Fibroblast of skin of right quadriceps (primary cell): Measurements from ENCODE around the gene SELE.
"Not testable (repeated sequence)": the region's sequence is repeated elsewhere in the genome, so short reads cannot be mapped to it uniquely, and the experiment has no call there.

ENCODE experiments used
- DNase-seq: peaks from one replicate; pipeline ENCODE4 v3.0.0-alpha.2; 2013

SELE gene

DNA sequence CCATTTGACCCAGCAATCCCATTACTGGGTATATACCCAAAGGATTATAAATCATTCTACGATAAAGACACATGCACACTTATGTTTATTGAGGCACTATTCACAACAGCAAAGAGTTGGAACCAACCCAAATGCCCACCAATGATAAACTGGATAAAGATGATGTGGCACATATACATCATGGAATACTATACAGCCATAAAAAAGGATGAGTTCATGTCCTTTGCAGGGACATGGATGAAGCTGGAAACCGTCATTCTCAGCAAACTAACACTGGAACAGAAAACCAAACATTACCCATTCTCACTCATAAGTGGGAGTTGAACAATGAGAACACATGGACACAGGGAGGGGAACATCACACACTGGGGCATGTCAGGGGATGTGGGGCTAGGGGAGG, 18.8 kb downstream of the SELE start:
- not testable (repeated sequence) for DNase-seq

DNA sequence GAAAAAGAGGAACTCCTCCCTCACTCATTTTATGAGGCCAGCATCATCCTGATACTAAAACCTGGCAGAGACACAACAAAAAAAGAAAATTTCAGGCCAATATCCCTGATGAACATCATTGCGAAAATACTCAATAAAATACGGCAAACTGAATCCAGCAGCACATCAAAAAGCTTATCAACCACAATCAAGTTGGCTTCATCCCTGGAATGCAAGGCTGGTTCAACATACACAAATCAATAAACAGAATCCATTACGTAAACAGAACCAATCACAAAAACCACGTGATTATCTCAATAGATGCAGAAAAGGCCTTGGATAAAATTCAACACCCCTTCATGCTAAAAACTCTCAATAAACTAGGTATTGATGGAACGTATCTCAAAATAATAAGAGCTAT, 20.8 kb downstream of the SELE start:
- not testable (repeated sequence) for DNase-seq

GRCh38 chr1:169712309-169712631, 21.6 kb downstream of the SELE start:
- no peak for DNase-seq

- peak; percentile 54 for DNase-seq
These were observed 22.2 kb downstream of the SELE start, which contains the start of gene SELL for GRCh38 chr1:169711469-169712308. Gene SELL, minus strand, starts transcription at chr1:169711620. Its CDS starts 122 bp downstream, at chr1:169711498.

- no peak for DNase-seq
These were observed 25.2 kb downstream of the SELE start for GRCh38 chr1:169708647-169709046.

DNA sequence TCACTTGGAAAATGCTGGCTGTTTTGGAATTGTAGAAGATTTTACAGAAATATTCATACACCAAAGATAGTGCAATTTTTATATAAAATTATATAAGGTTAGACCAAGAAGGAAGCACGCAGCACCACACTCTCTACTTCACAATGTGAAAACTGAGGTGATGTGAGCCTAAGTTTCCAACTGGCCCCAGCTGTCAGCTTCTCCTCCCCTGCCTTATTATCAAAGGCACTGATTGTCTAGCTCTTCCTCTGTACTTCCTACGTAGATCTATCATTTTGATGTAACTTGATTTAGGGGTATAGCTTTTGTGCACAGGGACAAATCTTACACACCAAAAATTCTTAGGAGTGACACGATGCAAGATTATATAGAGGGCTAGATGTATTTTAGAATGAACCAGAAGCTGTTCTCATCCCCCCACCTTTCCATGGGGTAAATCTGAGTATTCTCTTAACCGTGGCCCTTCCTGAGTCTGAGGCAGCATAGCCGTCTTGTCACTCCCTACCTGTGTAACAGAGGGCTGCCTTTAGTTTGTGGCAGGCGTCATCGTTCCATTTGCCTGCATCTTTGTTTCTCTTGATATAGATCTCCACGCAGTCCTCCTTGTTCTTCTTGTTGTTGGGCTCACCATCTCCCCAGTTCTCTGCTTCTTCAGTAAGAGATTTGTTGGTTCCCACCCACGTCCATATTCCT, 25.8 kb downstream of the SELE start:
- DNase-seq = no peak

- DNase-seq = no peak
These were observed 29.1 kb downstream of the SELE start for GRCh38 chr1:169704797-169705196.

DNA sequence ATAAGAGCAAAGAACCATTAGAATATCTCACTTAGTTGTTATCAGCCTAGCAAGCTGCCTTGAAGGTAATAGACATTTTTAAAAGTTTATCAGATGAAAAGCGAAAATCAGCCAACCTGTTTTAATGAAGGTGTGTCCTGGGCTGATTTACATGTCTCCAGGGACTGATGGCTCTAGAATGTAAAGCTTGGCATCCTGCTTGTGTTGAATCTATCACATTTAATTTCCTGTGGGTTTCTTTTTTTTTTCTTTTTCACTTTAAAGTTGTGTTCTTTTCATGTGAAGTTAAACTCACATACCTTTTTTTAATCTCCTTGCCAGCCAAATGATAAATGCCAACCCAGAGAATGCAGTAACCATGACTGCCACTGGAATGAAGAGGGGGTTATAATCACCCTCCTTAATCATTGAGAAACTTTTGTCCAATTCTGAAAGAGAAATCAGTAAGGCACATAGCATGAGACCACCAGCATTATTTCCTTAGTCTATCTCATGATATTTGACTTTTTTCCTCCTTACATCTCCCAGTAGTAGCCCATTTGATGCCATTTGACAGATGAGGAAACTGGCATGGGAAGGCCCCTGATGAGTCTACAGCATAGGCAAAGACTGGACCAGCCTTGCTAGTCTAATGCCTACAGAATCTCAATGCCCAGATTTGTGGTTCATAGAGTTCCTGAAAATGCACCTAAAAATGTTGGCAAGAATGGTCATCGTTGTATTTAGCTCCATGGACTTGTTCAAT, 32.4 kb downstream of the SELE start:
- no peak for DNase-seq

GRCh38 chr1:169699707-169700106, 34.2 kb downstream of the SELE start:
- no peak for DNase-seq

- DNase-seq = no peak
These were observed 34.9 kb downstream of the SELE start for GRCh38 chr1:169698976-169699375.

- no peak for DNase-seq
These were observed 36.1 kb downstream of the SELE start for GRCh38 chr1:169697755-169698154.

GRCh38 chr1:169696273-169697100, 37.4 kb downstream of the SELE start:
- DNase-seq = no peak

DNA sequence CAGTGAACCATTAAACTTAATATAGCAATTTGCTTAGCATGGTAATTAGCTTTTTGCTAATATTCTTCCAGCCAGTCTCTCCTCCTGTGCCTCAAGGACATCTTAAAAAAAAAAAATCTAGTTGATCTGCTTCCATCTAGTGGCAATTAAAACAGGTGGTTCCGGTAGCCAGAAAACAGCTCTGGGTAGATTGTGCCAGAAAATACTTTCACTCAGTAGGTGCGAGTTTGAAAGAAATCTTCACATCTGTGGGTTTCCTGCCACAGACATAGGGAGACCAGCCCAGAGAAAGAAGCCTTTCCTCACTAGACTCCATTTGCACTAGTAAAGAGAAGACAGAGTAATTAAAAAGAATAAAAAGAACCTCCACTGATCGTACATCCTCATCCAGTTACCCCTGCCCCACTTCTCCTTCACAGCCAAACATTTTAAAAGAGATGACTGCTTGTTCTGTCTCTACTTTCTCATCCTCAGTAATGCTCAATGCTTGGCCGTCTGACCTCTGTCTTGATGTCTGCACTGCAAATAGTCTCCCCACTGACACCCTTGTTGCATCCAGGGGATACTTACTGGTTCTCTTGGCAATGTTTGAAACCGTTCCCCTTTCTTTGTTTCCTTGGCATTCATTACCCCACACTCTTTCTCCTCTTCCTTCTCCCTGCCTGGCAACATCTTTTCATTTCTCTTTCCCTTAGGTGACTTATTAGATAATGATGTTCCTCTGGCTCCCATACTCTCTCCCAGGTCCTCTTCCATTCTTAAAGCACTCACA, 39.4 kb downstream of the SELE start:
- no peak for DNase-seq

- no peak for DNase-seq
These were observed 41.0 kb downstream of the SELE start for GRCh38 chr1:169692756-169693460.

DNA sequence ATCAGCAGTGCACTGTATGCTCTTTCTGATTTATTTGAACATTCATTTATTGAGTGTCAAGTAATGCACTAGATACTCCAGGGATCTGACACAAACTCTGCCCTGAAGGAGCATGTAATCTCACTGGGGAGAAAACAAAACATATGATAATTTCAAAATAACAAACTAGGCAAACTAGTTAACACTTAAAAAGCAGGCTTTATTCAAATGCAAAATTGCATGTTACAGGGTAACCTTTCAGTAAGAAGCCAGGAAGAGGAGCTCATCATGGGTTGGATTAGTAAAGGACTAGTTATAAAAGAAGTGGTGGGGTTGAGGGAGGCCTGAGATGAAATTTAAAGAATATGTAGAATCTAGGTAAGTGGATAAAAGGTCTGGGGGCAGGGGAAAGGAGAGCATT, 43.4 kb downstream of the SELE start:
- no peak for DNase-seq

DNA sequence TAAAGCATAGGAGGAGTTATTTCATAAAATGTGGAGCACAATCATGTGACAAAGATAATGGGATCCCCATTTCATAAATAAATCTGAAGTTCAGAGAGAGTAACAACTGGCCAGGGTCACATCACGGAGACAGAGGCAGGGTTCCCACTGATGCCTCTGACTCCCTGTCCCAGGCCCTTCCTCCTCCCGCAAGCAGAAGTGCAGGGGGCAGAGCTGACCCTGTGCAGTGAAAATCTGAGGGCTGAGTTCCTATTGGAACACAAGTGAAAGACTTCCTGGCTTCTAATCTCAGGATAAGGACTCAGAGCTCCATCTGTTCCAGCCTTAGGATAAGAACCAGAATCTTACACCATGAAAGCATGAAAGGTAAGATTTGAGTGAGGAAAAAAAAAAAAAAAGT, 44.5 kb downstream of the SELE start:
- DNase-seq = no peak

- not testable (repeated sequence) for DNase-seq
These were observed 45.5 kb downstream of the SELE start for GRCh38 chr1:169688377-169688776.

DNA sequence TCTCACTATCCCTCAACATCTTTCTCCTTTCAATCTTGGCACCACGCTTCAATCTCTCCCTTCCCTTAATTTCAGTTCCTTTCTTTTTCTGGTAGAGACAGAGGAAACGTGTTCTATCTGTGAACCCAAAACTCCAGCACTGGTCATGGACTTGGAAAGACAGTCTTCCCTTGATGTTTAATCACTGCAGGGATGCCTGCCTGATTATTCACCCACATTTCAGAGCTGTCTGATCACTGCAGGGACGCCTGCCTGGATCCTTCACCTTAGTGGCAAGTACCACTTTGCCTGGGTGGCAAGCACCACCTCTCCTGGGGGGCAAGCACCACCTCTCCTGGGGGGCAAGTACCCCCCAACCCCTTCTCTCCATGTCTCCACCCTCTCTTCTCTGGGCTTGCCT, 50.2 kb downstream of the SELE start:
- DNase-seq = no peak

GRCh38 chr1:169683168-169683567, 50.7 kb downstream of the SELE start:
- DNase-seq = not testable (repeated sequence)

GRCh38 chr1:169682071-169682470, 51.8 kb downstream of the SELE start:
- DNase-seq = no peak

- DNase-seq = no peak
These were observed 52.7 kb downstream of the SELE start for GRCh38 chr1:169681140-169681539.
